Osteoblast (primary cell): ENCODE data around the gene SLIT2. TPM values are rescaled to one million over a fixed set of nuclear protein-coding genes. Genes with fewer than 3 reads are reported as not detected.
A peak's percentile ranks its signal among the peaks of the same experiment; 100 is the strongest.

Source experiments
- DNase-seq: peaks from one replicate; pipeline ENCODE4 v3.0.0; 2011; ENCODE audit warnings: low spot score, mixed read lengths; ENCODE audit not compliant: insufficient read length; ENCODE audit errors: missing footprints
- H2AFZ ChIP-seq: 2 replicates; pipeline ENCODE4 v1.6.0; 2011; ENCODE audit warnings: mild to moderate bottlenecking, low read length
- H3K27ac ChIP-seq: 2 replicates; pipeline ENCODE4 v1.5.1; 2011; ENCODE audit warnings: mild to moderate bottlenecking, low read depth, low read length, moderate library complexity
- H3K27me3 ChIP-seq: 2 replicates; pipeline ENCODE4 v1.6.0; 2012; ENCODE audit warnings: mild to moderate bottlenecking, control low read depth, inconsistent platforms, low read length, moderate library complexity; ENCODE audit not compliant: insufficient read depth
- H3K36me3 ChIP-seq: 2 replicates; pipeline ENCODE4 v1.5.1; 2011; ENCODE audit warnings: mild to moderate bottlenecking, low read length, control low read depth, moderate library complexity; ENCODE audit not compliant: insufficient read depth
- H3K4me1 ChIP-seq: 2 replicates; pipeline ENCODE4 v1.5.1; 2011; ENCODE audit warnings: mild to moderate bottlenecking, low read length, control low read depth, moderate library complexity; ENCODE audit not compliant: insufficient read depth
- H3K4me2 ChIP-seq: 2 replicates; pipeline ENCODE4 v1.6.0; 2011; ENCODE audit warnings: mild to moderate bottlenecking, low read length; ENCODE audit not compliant: insufficient read depth
- H3K4me3 ChIP-seq: fragments of 200-600 bp; sonication (generic); 3 replicates; pipeline ENCODE4 v1.5.1; 2012; ENCODE audit warnings: mild to moderate bottlenecking, low read length, inconsistent platforms; ENCODE audit not compliant: insufficient read depth
- H3K79me2 ChIP-seq: 2 replicates; pipeline ENCODE4 v1.6.0; 2012; ENCODE audit warnings: mild to moderate bottlenecking, low read length, control low read depth, inconsistent platforms; ENCODE audit not compliant: insufficient read depth
- H3K9me3 ChIP-seq: 2 replicates; pipeline ENCODE4 v1.5.1; 2011; ENCODE audit warnings: low read depth, low read length, control low read depth
- H4K20me1 ChIP-seq: 2 replicates; pipeline ENCODE4 v1.6.0; 2012; ENCODE audit warnings: mild to moderate bottlenecking, low read length, control low read depth; ENCODE audit not compliant: insufficient read depth
- total RNA-seq: library from RNA; depleted of rRNA; stranded (reverse); fragments of >200 nt; gene quantifications from 2 replicates; pipeline ENCODE4 v1.2.3, GENCODE V29; 2012
- TF ChIP-seq, protein P1 (sequence below): IDR thresholded peaks from 2 replicates; pipeline ENCODE4 v1.5.1; 2011; ENCODE audit warnings: mild to moderate bottlenecking, low read depth, low read length, moderate library complexity; ENCODE audit errors: extremely low read depth

Gene SLIT2, protein sequence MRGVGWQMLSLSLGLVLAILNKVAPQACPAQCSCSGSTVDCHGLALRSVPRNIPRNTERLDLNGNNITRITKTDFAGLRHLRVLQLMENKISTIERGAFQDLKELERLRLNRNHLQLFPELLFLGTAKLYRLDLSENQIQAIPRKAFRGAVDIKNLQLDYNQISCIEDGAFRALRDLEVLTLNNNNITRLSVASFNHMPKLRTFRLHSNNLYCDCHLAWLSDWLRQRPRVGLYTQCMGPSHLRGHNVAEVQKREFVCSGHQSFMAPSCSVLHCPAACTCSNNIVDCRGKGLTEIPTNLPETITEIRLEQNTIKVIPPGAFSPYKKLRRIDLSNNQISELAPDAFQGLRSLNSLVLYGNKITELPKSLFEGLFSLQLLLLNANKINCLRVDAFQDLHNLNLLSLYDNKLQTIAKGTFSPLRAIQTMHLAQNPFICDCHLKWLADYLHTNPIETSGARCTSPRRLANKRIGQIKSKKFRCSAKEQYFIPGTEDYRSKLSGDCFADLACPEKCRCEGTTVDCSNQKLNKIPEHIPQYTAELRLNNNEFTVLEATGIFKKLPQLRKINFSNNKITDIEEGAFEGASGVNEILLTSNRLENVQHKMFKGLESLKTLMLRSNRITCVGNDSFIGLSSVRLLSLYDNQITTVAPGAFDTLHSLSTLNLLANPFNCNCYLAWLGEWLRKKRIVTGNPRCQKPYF (N-terminal part only)
- 35.8 and 35.9 TPM in 2 replicates for total RNA-seq

DNA sequence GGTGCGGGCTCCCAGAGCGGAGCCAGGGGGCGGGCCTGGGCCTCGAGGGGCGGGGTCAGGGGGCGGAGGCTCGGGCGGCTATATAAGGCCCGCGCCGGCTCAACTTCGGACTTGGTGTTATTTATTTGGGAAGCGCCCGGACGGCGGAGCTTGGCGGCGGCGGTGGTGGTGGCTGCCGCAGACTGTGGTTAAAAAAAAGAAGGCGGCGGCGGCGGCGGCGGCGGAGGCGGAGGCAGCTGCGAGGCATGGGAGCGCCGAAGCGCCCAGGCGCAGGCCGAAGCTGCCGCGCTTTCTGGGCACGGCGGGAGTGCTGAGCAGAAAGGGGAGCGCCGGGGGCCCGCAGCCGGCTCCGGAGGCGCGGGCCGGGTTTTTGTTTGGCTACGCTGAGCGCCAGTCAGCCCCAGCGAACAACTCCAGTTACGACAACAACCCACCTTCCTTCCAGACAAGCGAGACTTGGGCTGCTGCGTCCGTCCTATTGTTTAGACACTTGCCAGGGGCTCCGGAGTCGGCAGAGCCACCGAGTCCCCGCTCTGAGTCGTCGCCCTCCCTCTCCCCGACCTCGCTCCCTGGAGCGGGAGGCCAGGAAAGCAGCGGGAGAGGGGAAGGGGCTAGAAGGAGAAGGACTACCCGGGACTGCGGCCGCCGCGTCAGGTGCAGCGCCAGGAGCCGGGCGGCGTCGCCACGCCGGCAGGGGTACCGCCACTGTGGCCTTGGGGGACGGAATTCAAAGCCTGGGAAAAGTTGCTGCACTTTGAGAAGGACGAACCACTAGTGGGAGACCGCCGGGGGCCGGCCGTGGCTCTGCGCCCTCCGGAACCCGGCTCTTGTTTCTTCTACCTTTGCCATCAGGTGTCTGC lies at the start of gene SLIT2:
TSS of gene SLIT2 (plus strand) at position 110 of the 860 bp plus-strand sequence. CDS start 1,911 bp downstream, outside the sequence.
- Histone ChIP-seq H3K4me2 (peak within 1 kb of the TSS; percentile 92), H3K27ac (peak within 1 kb of the TSS; percentile 58), H3K4me1 (peaks cover 31% of the 10 kb centered on the region), H4K20me1 (peaks cover 11% of the 10 kb centered on the region), H3K9me3 (no peaks in the 10 kb centered on the region), H3K4me3 (peak within 1 kb of the TSS; percentile 91), H3K79me2 (peaks cover 41% of the 10 kb centered on the region), H3K27me3 (no peaks in the 10 kb centered on the region), H3K36me3 (no peaks in the 10 kb centered on the region), H2AFZ (peak within 1 kb of the TSS; percentile 93)
- TF ChIP-seq, protein P1, sequence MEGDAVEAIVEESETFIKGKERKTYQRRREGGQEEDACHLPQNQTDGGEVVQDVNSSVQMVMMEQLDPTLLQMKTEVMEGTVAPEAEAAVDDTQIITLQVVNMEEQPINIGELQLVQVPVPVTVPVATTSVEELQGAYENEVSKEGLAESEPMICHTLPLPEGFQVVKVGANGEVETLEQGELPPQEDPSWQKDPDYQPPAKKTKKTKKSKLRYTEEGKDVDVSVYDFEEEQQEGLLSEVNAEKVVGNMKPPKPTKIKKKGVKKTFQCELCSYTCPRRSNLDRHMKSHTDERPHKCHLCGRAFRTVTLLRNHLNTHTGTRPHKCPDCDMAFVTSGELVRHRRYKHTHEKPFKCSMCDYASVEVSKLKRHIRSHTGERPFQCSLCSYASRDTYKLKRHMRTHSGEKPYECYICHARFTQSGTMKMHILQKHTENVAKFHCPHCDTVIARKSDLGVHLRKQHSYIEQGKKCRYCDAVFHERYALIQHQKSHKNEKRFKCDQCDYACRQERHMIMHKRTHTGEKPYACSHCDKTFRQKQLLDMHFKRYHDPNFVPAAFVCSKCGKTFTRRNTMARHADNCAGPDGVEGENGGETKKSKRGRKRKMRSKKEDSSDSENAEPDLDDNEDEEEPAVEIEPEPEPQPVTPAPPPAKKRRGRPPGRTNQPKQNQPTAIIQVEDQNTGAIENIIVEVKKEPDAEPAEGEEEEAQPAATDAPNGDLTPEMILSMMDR = no peak
- DNase-seq = peak; percentile 98

DNA sequence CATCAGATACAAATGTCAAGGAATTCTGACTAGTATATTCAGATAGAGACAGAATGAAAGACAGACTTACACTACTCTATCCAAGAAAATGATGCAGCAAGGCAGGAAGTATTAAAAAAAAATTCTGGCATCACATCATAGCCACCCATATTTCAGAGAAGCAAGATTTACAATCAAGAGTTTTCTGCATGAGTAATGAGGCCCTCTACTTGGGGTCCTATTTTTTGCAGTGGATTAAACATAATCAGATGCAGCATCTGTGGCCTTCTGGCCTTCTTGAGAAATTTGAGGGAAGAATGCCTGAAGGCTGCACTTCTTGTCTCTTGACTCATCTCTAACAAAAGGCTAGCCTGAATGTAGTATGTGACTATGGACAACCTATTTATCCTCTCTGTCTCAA lies 48.2 kb upstream of the SLIT2 start:
- Histone ChIP-seq H3K4me2 (peak overlapping the region; percentile 18), H4K20me1 (no peaks in the 10 kb centered on the region), H3K4me3 (no peak overlapping the region), H3K4me1 (peaks cover 9% of the 10 kb centered on the region), H3K27ac (peak overlapping the region; percentile 34), H3K9me3 (no peaks in the 10 kb centered on the region), H3K36me3 (no peaks in the 10 kb centered on the region), H3K27me3 (no peaks in the 10 kb centered on the region), H3K79me2 (no peaks in the 10 kb centered on the region), H2AFZ (no peak overlapping the region)
- TF ChIP-seq, protein P1 = no peak
- DNase-seq = no peak

DNA sequence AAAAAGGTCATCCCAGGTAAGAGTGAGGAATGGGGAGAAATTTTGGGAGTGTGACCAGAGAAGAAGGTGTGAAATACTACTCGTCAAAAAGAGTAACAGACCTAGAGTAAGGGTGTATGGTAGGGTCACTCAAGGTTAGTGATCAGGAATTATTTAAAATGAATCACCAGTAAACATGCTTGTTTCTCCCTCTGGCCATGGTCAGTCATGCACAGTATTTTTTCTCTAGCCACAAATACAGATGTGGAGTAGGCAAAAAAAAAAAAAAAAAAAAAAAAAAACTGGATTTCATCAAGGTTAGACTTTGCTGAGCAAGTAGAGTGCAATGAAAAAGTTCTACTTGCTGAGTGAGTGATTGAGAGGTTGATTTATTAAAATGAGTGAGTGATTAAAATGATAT lies 34.2 kb upstream of the SLIT2 start:
- Histone ChIP-seq H3K27me3 (no peaks in the 10 kb centered on the region), H2AFZ (no peak overlapping the region), H3K4me3 (no peak overlapping the region), H3K27ac (no peak overlapping the region), H3K9me3 (no peaks in the 10 kb centered on the region), H3K4me1 (no peaks in the 10 kb centered on the region), H4K20me1 (no peaks in the 10 kb centered on the region), H3K36me3 (no peaks in the 10 kb centered on the region), H3K79me2 (no peaks in the 10 kb centered on the region), H3K4me2 (no peak overlapping the region)
- TF ChIP-seq, protein P1 = no peak
- DNase-seq = no peak
